Pancreas (tissue), 10 donors: ENCODE results near the gene OPN4. TPM values are rescaled to one million over a fixed set of nuclear protein-coding genes. Genes with fewer than 3 reads are reported as not detected.

Experiments used
- ATAC-seq, 4 donors: fragments of 200-7000 bp; cut with Tn5 transposase; one replicate each; pipeline versions ENCODE4 v1.8.0 to v1.9.1; 2020; ENCODE audit warnings: mild to moderate bottlenecking in 4 of 4, moderate library complexity in 4 of 4
- DNase-seq, 6 donors: peaks; one replicate each; pipeline ENCODE4 v3.0.0-alpha.2; 2020
- FAIRE-seq: peaks from 2 replicates; lab custom pipeline; 2012; peaks lifted over from hg19 to GRCh38; lab: Jason Lieb, UNC
- H3K27ac ChIP-seq, 4 donors: fragments of 200-600 bp; sonication (generic); 1 replicate in 3 of 4; 2 replicates in 1 of 4; pipeline versions ENCODE4 v1.5.0 to v1.8.0; 2020
- H3K27me3 ChIP-seq, 4 donors: fragments of 200-600 bp; one replicate each; pipeline ENCODE4 v1.8.0; 2021
- H3K36me3 ChIP-seq, 3 donors: fragments of 200-600 bp; sonication (generic) in 1 of 3; one replicate each; pipeline versions ENCODE4 v1.5.0 to v1.8.0; 2020 to 2021
- H3K4me1 ChIP-seq, 3 donors: fragments of 200-600 bp; one replicate each; pipeline ENCODE4 v1.8.0; 2021
- H3K4me3 ChIP-seq, 4 donors: fragments of 200-600 bp; sonication (generic) in 2 of 4; one replicate each; pipeline versions ENCODE4 v1.5.0 to v1.8.0; 2020 to 2021
- H3K9me3 ChIP-seq, 4 donors: fragments of 200-600 bp; one replicate each; pipeline ENCODE4 v1.8.0; 2021
- WGBS, 2 donors: extraction: QIAGEN DNeasy Blood & Tissue Kit; methylation state at CpG; one replicate each; pipeline ENCODE4 v1.1.7; 2013; 5-methylcytosine and 5-hydroxymethylcytosine counted together
- intact Hi-C, 3 donors: fragments of 100-400 bp; cut with DNase I; formaldehyde crosslinking; loops; one replicate each; pipeline versions ENCODE4 v1.11.1 to v1.14.2; 2022
- polyA plus RNA-seq, 2 donors: library from polyadenylated mRNA; stranded (reverse); fragments of 200-250 nt; gene quantifications; one replicate each; pipeline ENCODE4 v1.2.3, GENCODE V29; 2013
- total RNA-seq, 6 donors: library from RNA; stranded (reverse); fragmentation: NEBNext Ultra II Directional in 4 of 6; extraction: Animal tissue kit (Norgen Biotek cat#: 25700) in 4 of 6; gene quantifications; one replicate each; pipeline versions ENCODE4 v1.2.1 to v1.2.4, GENCODE V29; 2021 to 2023
- TF ChIP-seq, protein P1 (sequence below), 4 donors: fragments of 200-600 bp; sonication (generic) in 3 of 4; IDR thresholded peaks; one replicate each; pipeline versions ENCODE4 v1.5.0 to v1.8.0; 2021; ENCODE audit warnings: antibody characterized with exemption in 4 of 4
- donor health status: healthy with polysubstance abuse.
- donor health status: DM: no; HTN: no; CAD: no; lungs with moderate emphysema.
- donor health status: DM: no; HTN: no; CAD: no.
- donor health status: control.
- donor health status: control.
- donor health status: Bipolar disorder and iron deficiency.
- donor health status: DM: yes; HTN: yes; CAD: no.
- donor health status: DM: no; HTN: no; CAD: no.
- donor health status: DM: no; HTN: no; CAD: no.
- donor health status: DM: yes; HTN: yes; CAD: no.

OPN4 gene
- total and polyA plus RNA-seq, 8 donors = not detected

- TF ChIP-seq, protein P1, sequence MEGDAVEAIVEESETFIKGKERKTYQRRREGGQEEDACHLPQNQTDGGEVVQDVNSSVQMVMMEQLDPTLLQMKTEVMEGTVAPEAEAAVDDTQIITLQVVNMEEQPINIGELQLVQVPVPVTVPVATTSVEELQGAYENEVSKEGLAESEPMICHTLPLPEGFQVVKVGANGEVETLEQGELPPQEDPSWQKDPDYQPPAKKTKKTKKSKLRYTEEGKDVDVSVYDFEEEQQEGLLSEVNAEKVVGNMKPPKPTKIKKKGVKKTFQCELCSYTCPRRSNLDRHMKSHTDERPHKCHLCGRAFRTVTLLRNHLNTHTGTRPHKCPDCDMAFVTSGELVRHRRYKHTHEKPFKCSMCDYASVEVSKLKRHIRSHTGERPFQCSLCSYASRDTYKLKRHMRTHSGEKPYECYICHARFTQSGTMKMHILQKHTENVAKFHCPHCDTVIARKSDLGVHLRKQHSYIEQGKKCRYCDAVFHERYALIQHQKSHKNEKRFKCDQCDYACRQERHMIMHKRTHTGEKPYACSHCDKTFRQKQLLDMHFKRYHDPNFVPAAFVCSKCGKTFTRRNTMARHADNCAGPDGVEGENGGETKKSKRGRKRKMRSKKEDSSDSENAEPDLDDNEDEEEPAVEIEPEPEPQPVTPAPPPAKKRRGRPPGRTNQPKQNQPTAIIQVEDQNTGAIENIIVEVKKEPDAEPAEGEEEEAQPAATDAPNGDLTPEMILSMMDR (IDR thresholded peaks at IDR 0.05) = no peak
- Histone ChIP-seq H3K27me3 (no peaks in the 10 kb centered on the region), H3K4me1 (no peaks in the 10 kb centered on the region), H3K36me3 (no peaks in the 10 kb centered on the region), H3K27ac (no peak overlapping the region), H3K9me3 (no peaks in the 10 kb centered on the region), H3K4me3 (no peak overlapping the region)
- intact Hi-C loops = no loop called here
- FAIRE-seq (no peak), ATAC-seq (no peak), DNase-seq (no peak)
- WGBS, 2 donors = 94 to 96% methylated on average over 7 of the region's 7 CpGs
Measured at GRCh38 chr10:86699125-86699524, 44.8 kb downstream of the OPN4 start.

DNA sequence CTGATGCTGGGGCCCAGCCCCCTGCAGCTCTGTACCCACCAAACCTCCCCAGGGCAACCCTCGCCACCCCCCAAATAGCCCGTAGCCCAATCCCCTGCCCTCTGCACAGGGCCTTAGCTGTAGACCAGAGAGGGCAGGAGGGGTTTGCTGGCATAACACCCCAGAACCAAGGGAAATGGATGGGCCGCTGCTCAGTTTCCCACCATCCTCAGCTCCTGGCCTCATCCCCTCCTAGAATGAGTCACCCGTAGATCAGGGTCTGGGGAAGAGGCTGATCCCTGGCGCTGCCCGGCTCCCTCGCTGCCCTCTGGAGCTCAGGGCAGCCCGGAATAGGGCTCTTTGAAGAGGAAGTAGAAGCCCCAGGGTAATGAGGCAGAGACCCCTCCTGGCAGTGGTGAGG lies 45.2 kb downstream of the OPN4 start:
- H3K36me3 ChIP-seq = no peaks in the 10 kb centered on the region
- no peak overlapping the region for H3K4me3 ChIP-seq
- no peak overlapping the region for H3K27ac ChIP-seq
- no peaks in the 10 kb centered on the region for H3K4me1 ChIP-seq
- TF ChIP-seq, protein P1 (IDR thresholded peaks at IDR 0.05) = no peak
- ATAC-seq (no peak), DNase-seq (peak in 1 of 6 donors; percentile 34), FAIRE-seq (no peak)
- intact Hi-C loops = no loop called here
- no peaks in the 10 kb centered on the region for H3K27me3 ChIP-seq
- 93 to 96% methylated on average over 8 of the region's 8 CpGs for WGBS, 2 donors
- H3K9me3 ChIP-seq = no peaks in the 10 kb centered on the region

DNA sequence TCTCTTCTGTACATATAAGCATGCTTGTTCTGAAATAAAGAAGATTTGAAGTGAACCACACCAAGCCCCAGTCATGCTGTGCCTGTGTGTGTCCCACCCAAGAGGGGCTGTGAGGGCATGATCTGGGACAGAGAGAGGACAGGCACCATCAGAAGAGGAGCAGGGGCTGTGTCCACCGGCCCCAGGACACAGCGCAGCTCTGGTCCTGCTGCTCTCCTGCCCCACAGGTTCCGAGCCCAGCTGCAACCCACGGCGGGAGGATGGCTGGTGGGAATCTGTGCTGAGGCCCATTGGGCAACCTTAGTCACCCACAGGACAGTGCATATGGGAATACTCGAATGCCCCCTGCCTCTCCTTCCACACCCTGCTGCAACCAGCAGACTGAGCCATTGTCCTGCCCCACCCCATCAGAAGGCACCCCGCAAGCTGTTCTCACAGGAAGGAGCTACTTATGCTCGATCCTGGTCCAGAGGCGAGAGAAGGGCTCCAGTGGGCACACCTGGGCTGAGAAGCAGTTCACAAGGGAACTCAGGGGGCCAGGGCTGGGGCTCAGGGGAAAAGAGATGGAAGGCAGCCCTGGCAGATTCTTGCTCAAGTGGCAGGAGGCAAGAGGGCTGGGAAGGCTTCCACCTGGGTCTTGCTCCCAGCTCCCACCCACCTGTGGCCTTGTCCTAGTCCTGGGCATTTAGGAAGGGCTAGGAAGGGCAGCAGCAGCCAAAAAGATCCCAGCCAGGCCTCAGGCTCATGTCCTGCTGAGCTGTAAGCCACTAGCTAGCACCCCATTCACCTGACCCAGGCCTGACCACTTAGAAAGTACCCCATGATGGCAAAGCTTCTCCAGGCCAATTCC lies 45.9 kb downstream of the OPN4 start:
- TF ChIP-seq, protein P1 (IDR thresholded peaks at IDR 0.05) = no peak
- Histone ChIP-seq H3K27ac (no peak overlapping the region), H3K36me3 (no peaks in the 10 kb centered on the region), H3K27me3 (no peaks in the 10 kb centered on the region), H3K4me1 (no peaks in the 10 kb centered on the region), H3K9me3 (no peaks in the 10 kb centered on the region), H3K4me3 (no peak overlapping the region)
- ATAC-seq (peak in 3 of 4 donors; percentile 27 to 72 (median 43)), FAIRE-seq (no peak), DNase-seq (peak in 2 of 6 donors; percentile 13 to 47)
- WGBS, 2 donors = 87 to 90% methylated on average over 9 of the region's 9 CpGs
- intact Hi-C loops = no loop called here

- H3K9me3 ChIP-seq = no peaks in the 10 kb centered on the region
- no peak overlapping the region for H3K27ac ChIP-seq
- ATAC-seq = no peak
- peak in 1 of 6 donors; percentile 35 for DNase-seq
- intact Hi-C loops = no loop called here
- no peak overlapping the region for H3K4me3 ChIP-seq
- no peak for FAIRE-seq
- 96 to 97% methylated on average over 12 of the region's 12 CpGs for WGBS, 2 donors
- TF ChIP-seq, protein P1 (IDR thresholded peaks at IDR 0.05) = no peak
- H3K4me1 ChIP-seq = no peaks in the 10 kb centered on the region
- no peaks in the 10 kb centered on the region for H3K27me3 ChIP-seq
- no peaks in the 10 kb centered on the region for H3K36me3 ChIP-seq
Measured at GRCh38 chr10:86700851-86701617, 46.7 kb downstream of the OPN4 start.
